ENCODE results near the gene MFSD12.

The MFSD12 gene

GRCh38 chr19:3557461-3558248 is at the start of gene MFSD12:
Gene MFSD12 (minus strand): TSS chr19:3557586. CDS start chr19:3557403, 183 bp downstream.
- H3K9me3 ChIP-seq (ENCODE audit: severe bottlenecking) = no peaks in the 10 kb centered on the region
- H3K4me3 ChIP-seq (ENCODE audit: severe bottlenecking) = peak within 1 kb of the TSS; percentile 78
- H3K27ac ChIP-seq (ENCODE audit: poor library complexity, severe bottlenecking) = peak within 1 kb of the TSS; percentile 77
- H3K27me3 ChIP-seq (ENCODE audit: insufficient read depth, poor library complexity, severe bottlenecking) = no peaks in the 10 kb centered on the region
- no peak for TF ChIP-seq CTCF (IDR thresholded peaks at IDR 0.05; ENCODE audit: poor library complexity, severe bottlenecking)
- no peaks in the 10 kb centered on the region for H3K36me3 ChIP-seq (ENCODE audit: low read depth)
- ATAC-seq (ENCODE audit: low read depth) (peak; percentile 87), DNase-seq (ENCODE audit: low spot score) (peak; percentile 91)
- peaks cover 10% of the 10 kb centered on the region for H3K4me1 ChIP-seq (ENCODE audit: insufficient read depth, poor library complexity, severe bottlenecking)

DNA sequence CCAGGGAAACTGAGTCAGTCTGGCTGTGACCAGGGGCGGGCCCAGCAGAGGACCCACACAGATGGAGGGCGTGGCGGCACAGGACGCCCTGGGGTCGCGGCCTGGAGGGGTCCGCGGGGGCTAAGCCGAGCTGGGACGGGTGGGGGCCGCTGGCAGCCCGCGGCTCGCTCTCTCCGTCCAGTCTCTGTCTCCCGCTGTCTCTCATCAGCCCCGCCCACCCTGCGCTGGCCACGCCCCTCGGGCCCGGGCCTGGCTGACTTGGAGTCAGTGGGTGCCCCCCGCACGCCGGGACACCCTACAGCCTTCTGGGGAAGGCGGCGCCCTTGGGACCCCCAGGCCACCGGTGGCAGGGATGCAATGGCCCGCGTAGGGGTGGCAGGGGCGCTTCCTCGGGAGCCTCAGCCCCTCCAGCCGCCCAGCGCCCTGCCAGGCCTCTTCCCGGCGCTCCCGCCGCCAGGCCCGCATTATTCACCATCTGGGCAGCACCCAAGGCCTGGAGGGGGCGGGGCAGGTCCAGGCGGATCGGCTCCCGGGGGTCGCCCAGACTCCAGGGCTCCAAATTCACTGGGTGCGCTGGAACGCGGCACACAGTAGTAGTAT is 49.4 kb upstream of the MFSD12 start, which contains the start of gene TBXA2R:
TBXA2R (minus strand) TSS at position 186 of the 600 bp plus-strand sequence. CDS start 6,241 bp downstream, outside the sequence.
- Histone ChIP-seq H3K27ac (ENCODE audit: poor library complexity, severe bottlenecking) (no peak within 1 kb of the TSS), H3K36me3 (ENCODE audit: low read depth) (peaks cover 5% of the 10 kb centered on the region), H3K4me1 (ENCODE audit: insufficient read depth, poor library complexity, severe bottlenecking) (no peaks in the 10 kb centered on the region), H3K27me3 (ENCODE audit: insufficient read depth, poor library complexity, severe bottlenecking) (no peaks in the 10 kb centered on the region), H3K9me3 (ENCODE audit: severe bottlenecking) (no peaks in the 10 kb centered on the region), H3K4me3 (ENCODE audit: severe bottlenecking) (peak within 1 kb of the TSS; percentile 26)
- no peak for DNase-seq (ENCODE audit: low spot score)
- peak; percentile 73 for ATAC-seq (ENCODE audit: low read depth)
- no peak for TF ChIP-seq CTCF (IDR thresholded peaks at IDR 0.05; ENCODE audit: poor library complexity, severe bottlenecking)

DNA sequence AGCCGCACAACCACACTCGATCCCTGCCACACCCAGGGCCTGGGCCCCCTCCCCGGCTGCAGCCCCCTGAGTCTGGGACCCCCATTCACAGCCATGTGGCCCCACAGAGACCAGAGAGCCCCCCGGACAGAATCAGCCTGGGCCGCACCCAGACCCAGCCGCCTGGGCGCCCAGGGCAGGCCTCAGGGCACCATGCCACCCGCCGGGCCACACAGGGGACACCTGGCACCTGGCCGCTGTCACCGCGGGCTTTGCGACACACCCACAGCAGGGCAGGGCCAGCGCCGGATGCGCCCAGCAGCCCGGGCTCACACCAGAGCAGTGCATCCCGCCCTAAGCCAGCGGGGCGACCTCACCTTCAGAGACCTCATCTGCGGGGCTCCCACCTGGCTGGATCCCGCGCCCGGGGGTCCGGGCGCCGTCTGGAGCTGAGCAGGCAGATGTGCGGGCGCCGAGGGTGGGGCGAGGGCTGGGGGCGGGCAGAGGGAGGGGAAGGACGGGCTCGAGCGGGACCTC is 48.8 kb upstream of the MFSD12 start:
- peak overlapping the region; percentile 26 for H3K4me3 ChIP-seq (ENCODE audit: severe bottlenecking)
- no peak for DNase-seq (ENCODE audit: low spot score)
- no peak overlapping the region for H3K27ac ChIP-seq (ENCODE audit: poor library complexity, severe bottlenecking)
- peak; percentile 30; the same call in 2 of the 3 replicates for ATAC-seq (ENCODE audit: low read depth)
- no peaks in the 10 kb centered on the region for H3K27me3 ChIP-seq (ENCODE audit: insufficient read depth, poor library complexity, severe bottlenecking)
- H3K36me3 ChIP-seq (ENCODE audit: low read depth) = no peaks in the 10 kb centered on the region
- no peaks in the 10 kb centered on the region for H3K9me3 ChIP-seq (ENCODE audit: severe bottlenecking)
- H3K4me1 ChIP-seq (ENCODE audit: insufficient read depth, poor library complexity, severe bottlenecking) = no peaks in the 10 kb centered on the region
- TF ChIP-seq CTCF (IDR thresholded peaks at IDR 0.05; ENCODE audit: poor library complexity, severe bottlenecking) = no peak

- no peak for TF ChIP-seq CTCF (IDR thresholded peaks at IDR 0.05; ENCODE audit: poor library complexity, severe bottlenecking)
- no peak for ATAC-seq (ENCODE audit: low read depth)
Observed at GRCh38 chr19:3605770-3606169, 48.4 kb upstream of the MFSD12 start.

More at GRCh38 chr19:3605770-3606169, 48.4 kb upstream of the MFSD12 start:
- H3K4me3 ChIP-seq (ENCODE audit: severe bottlenecking) = peak overlapping the region; percentile 26
- no peaks in the 10 kb centered on the region for H3K36me3 ChIP-seq (ENCODE audit: low read depth)
- no peak overlapping the region for H3K27ac ChIP-seq (ENCODE audit: poor library complexity, severe bottlenecking)
- DNase-seq (ENCODE audit: low spot score) = no peak
- no peaks in the 10 kb centered on the region for H3K4me1 ChIP-seq (ENCODE audit: insufficient read depth, poor library complexity, severe bottlenecking)
- H3K9me3 ChIP-seq (ENCODE audit: severe bottlenecking) = no peaks in the 10 kb centered on the region
- H3K27me3 ChIP-seq (ENCODE audit: insufficient read depth, poor library complexity, severe bottlenecking) = no peaks in the 10 kb centered on the region
